Hematopoietic multipotent progenitor cell treated with erythropoietin and hydrocortisone succinate and interleukin-3 and kit ligand, for 4 days (in vitro differentiated cells): ENCODE measurements around the gene POLL.
"Not testable (repeated sequence)": the region's sequence is repeated elsewhere in the genome, so short reads cannot be mapped to it uniquely, and the experiment has no call there.

Experiments used
- DNase-seq: peaks from one replicate; pipeline ENCODE4 v3.0.0-alpha.2; 2015

Gene POLL

GRCh38 chr10:101587725-101588653 lies at the start of gene POLL, which contains the start of gene DPCD:
Gene POLL (minus strand): TSS chr10:101588257. CDS start chr10:101587360, 897 bp downstream.
Gene DPCD (plus strand): TSS chr10:101588321. CDS start chr10:101588337, 16 bp downstream.
- peak; percentile 98 for DNase-seq

- not testable (repeated sequence) for DNase-seq
These were observed 45.5 kb upstream of the POLL start for GRCh38 chr10:101633510-101633909.

- DNase-seq: no peak
These were observed 43.9 kb upstream of the POLL start for GRCh38 chr10:101631821-101632475.

GRCh38 chr10:101630633-101630920 lies 42.5 kb upstream of the POLL start:
- no peak for DNase-seq

- no peak for DNase-seq
These were observed 42.0 kb upstream of the POLL start for GRCh38 chr10:101629837-101630632.

GRCh38 chr10:101625821-101626412 lies 37.9 kb upstream of the POLL start:
- no peak for DNase-seq

- no peak for DNase-seq
These were observed 36.6 kb upstream of the POLL start for GRCh38 chr10:101624526-101625102.

GRCh38 chr10:101623528-101623927 lies 35.5 kb upstream of the POLL start:
- DNase-seq: no peak

GRCh38 chr10:101619983-101620382 lies 31.9 kb upstream of the POLL start:
- DNase-seq: no peak

- DNase-seq: no peak
These were observed 30.8 kb upstream of the POLL start for GRCh38 chr10:101618871-101619270.

- no peak for DNase-seq
These were observed 29.9 kb upstream of the POLL start for GRCh38 chr10:101617824-101618568.

GRCh38 chr10:101617102-101617823 lies 29.2 kb upstream of the POLL start:
- DNase-seq: peak; percentile 43

GRCh38 chr10:101616415-101617101 lies 28.5 kb upstream of the POLL start:
- DNase-seq: no peak

GRCh38 chr10:101615525-101616116 lies 27.6 kb upstream of the POLL start:
- no peak for DNase-seq

- DNase-seq: no peak
These were observed 26.8 kb upstream of the POLL start for GRCh38 chr10:101614663-101615524.

- DNase-seq: no peak
These were observed 25.6 kb upstream of the POLL start for GRCh38 chr10:101613646-101614045.

- DNase-seq: no peak
These were observed 24.8 kb upstream of the POLL start for GRCh38 chr10:101612872-101613271.

- no peak for DNase-seq
These were observed 24.0 kb upstream of the POLL start for GRCh38 chr10:101612086-101612485.
